HUDEP-2 (cell line): ENCODE data around the gene THBS4.

Source experiments
- DNase-seq, 76 experiments: peaks; one replicate each; lab custom pipeline; 2025; ENCODE audit not compliant: unreplicated experiment in 76 of 76; lab: John Stamatoyannopoulos, UW

The THBS4 gene

GRCh38 chr5:80072103-80073073 is 37.2 kb downstream of the THBS4 start:
- DNase-seq: no peak

GRCh38 chr5:80076131-80077050 is 41.2 kb downstream of the THBS4 start:
- DNase-seq: peak in 2 of 76 experiments; percentile 8 to 18

DNA sequence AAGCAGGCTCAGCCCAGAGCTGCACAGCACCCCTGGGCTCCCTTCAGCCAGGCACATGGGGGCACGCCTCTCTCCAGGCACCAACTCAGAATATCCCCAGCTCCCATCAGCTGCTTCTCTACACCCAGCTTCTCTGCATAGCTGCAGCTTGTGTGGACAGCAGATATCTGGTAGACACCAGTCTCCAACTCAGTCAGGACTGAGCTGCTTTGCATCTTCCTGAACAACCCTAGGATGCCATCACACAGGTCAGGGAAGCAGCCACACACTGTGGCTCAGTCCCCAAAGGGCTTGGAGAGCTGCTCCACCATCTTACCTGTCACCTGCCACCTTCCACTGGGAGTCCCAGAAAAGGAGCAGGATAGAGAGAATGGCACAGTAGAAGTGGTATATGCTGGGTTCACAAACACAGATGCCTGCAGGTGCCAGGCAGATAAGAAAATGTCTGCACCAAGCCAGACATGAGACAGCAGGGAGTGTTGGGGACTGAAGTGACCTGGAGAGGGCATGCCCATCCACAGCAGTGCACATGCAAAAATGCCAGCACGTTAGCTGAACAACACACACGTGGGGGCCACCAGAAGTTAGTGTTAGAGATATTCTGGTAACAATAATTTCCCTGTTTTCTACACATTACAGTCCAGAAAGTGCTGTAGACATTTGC is 42.0 kb downstream of the THBS4 start:
- DNase-seq: peak in 26 of 76 experiments; percentile 5 to 49 (median 14)

DNA sequence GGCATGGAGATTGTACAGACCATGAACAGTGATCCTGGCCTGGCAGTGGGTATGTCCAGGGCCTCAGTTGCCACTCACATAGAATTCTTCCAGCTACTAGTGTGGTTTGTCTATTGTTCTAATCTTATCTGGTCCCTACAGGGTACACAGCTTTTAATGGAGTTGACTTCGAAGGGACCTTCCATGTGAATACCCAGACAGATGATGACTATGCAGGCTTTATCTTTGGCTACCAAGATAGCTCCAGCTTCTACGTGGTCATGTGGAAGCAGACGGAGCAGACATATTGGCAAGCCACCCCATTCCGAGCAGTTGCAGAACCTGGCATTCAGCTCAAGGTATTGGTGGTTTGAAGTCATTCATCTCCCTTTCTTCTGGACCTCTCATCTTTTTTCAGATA is 43.8 kb downstream of the THBS4 start:
- peak in 67 of 76 experiments; percentile 13 to 86 (median 49) for DNase-seq

GRCh38 chr5:80082281-80082680 is 47.1 kb downstream of the THBS4 start:
- no peak for DNase-seq

- DNase-seq: peak in 71 of 76 experiments; percentile 4 to 80 (median 60)
Observed at GRCh38 chr5:80082731-80083100, 47.6 kb downstream of the THBS4 start.

- DNase-seq: peak in 42 of 76 experiments; percentile 4 to 70 (median 28)
Observed at GRCh38 chr5:80083101-80083890, 48.1 kb downstream of the THBS4 start.

GRCh38 chr5:80090884-80091166 is 55.7 kb downstream of the THBS4 start:
- DNase-seq: no peak

DNA sequence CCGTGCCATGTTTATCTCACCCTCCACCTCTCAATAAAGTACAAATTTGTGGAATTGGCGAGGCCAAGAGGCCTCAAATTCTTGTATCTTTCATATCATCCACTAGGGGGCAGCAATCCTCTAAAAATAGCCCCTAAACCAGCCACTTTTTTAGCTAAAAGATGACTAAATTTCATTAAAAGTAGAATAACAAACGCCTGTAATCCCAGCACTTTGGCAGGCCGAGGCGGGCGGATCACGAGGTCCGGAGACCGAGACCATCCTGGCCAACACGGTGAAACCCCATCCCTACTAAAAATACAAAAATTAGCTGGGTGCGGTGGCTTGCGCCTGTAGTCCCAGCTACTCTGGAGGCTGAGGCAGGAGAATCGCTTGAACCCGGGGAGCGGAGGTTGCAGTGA is 56.6 kb downstream of the THBS4 start:
- DNase-seq: peak in 31 of 76 experiments; percentile 2 to 59 (median 31)

GRCh38 chr5:80092486-80093107 is 57.4 kb downstream of the THBS4 start:
- DNase-seq: no peak

GRCh38 chr5:80093796-80094195 is 58.6 kb downstream of the THBS4 start:
- DNase-seq: no peak

GRCh38 chr5:80094236-80094738 is 59.1 kb downstream of the THBS4 start:
- DNase-seq: no peak

- no peak for DNase-seq
Observed at GRCh38 chr5:80097451-80097850, 62.3 kb downstream of the THBS4 start.

GRCh38 chr5:80101993-80102392 is 66.8 kb downstream of the THBS4 start:
- no peak for DNase-seq

DNA sequence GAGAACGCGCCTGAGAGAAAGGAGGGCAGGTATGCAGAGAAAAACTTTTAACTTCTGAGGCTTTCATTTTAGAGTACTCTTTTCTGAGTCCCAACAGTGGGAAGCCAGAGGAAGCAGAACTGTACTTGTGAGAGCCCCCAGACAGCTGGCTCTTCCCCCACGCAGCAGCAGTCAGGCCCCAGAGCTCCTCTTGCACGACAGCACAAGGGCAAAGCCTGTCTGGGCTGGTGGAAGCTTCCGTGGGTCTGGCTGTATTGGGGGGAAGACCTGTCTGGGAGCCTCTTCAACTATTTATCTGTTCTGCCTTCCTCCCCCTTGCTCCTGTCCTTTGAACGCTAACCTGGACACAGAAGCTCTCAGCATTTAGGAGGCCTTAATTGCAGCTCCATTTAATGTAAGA is 68.2 kb downstream of the THBS4 start:
- DNase-seq: no peak

- no peak for DNase-seq
Observed at GRCh38 chr5:80105698-80106439, 70.7 kb downstream of the THBS4 start.

DNA sequence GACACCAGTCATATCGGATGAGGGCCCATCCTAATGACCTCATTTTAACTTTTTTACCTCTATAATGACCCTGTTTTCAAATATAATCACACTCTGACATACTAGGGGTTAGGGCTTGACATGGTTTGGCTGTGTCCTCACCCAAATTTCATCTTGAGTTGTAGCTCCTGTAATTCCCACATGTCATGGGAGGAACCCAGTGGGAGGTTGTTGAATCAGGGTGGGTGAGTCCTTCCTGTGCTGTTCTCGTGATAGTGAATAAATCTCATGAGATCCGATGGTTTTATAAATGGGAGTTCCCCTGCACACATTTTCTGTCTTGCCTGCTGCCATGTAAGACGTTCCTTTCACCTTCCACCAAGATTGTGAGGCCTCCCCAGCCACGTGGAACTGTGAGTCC is 71.8 kb downstream of the THBS4 start:
- no peak for DNase-seq

GRCh38 chr5:80109646-80110478 is 74.7 kb downstream of the THBS4 start:
- DNase-seq: no peak
